GM18909 (cell line): Measurements from ENCODE around the gene CPSF3.

ENCODE experiments used
- ATAC-seq: cut with Tn5 transposase; IDR thresholded peaks from one replicate; pipeline ENCODE4 v1.9.1; 2021; ENCODE audit warnings: mild to moderate bottlenecking; ENCODE audit not compliant: unreplicated experiment, poor library complexity

The CPSF3 gene

GRCh38 chr2:9423100-9423921 lies at the start of gene CPSF3, which contains the start of gene ITGB1BP1:
CPSF3 (plus strand) TSS chr2:9423654; CDS start chr2:9423774, 120 bp downstream.
ITGB1BP1 (minus strand) TSS chr2:9423528; CDS start chr2:9418697, 4,831 bp downstream.
- ATAC-seq, result peak; percentile 82

GRCh38 chr2:9374071-9374730 lies 49.3 kb upstream of the CPSF3 start:
- ATAC-seq, result no peak

DNA sequence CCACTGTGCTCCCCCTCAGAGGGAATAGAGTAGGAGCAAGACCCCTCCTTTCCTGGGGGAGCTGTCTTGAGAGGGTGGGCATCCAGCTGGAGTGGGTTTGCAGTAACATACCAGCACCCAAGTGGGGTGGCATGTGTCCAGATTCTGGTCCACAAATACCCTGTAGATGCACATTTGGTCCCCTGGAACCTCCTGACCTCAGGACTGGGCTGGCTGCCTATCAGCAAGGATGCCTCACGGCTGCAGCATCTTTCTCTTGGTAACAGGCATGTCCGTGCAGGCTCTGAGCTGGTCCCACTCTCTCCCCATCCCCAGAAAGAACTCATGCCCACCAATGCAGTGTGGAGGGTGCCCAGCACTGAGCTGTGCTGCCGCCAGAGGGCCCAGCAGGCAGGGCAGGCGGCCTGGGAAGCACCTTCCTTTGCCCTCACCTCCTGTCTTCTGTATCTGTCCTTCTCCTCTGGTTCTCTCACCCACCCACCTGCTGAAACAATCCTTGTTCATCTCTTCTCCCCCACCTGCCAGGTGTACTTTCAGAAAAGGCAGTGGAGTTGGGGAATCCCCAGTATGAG lies 47.5 kb upstream of the CPSF3 start:
- no peak for ATAC-seq

DNA sequence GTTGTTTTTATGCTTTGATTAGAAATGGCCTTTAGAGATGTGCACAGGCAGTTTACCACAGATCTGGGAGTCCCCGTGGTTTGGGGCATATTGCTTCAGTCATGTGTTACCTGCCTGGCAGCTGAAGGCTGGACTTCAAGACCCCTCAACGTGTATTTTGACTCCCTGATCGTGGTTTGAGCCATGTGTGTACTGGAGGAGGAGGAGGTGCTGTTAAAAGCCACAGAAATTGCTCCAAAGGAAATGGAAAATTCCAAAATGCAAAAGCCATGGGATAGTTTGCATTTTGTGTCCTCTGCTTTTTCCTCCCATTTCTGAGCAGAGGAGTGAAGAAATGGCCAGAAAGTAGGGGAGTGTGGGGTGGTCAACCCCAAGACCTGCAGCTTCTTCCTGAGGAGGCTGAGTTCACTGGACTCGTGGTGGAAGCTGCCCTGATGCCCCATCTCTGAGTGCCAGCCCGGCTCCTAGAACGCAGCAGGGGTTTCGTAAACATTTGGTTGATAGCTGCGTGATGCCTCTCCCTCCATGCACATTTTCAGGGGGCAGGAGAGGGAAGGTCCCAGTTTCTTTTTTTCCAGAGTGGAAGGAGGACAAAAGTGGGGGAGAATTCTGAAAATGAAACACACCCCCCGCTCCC lies 45.9 kb upstream of the CPSF3 start:
- ATAC-seq, result no peak

DNA sequence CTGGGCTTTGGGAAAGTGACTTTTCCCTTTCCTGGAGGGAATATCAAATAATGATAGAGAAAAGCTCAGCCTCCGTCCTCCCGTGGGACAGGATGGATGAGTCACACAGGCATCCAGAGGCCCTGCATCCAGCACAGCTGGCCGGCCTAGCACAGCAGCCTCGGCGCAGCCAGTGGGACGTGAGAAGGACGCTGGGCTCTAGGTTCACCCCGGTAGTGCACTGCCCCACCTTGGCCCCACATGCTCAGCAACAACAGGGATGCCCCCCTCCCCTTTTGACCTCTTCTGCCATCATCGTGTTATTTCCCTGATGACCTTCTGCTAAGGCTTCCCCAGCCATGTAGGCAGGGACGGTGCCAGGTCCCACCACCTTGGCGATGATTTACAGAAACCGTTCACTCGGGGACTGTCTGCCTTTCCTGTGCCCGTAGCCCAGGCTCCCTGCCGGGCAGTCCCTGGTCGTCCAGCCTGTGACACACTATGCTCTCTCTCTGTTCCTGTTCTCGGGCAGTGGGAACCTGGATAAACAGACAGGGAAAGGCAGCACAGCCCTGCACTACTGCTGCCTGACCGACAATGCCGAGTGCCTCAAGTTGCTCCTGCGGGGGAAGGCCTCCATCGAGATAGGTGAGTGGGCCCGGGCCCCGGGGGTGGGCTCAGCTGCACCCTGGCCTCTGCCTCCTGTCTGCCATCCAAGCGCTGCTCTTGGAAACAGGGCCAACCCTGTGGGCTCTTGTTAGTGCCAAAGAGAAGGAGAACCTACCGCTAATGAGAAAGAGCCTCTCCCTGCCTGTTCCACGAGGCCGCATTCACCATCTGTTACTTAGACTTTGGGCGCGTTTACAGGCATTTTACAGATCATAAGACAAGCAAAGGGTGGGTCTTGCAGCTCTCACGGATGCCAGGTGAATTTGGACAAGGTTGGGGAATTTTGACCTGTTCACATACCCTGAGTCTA lies 44.7 kb upstream of the CPSF3 start:
- ATAC-seq, result no peak

DNA sequence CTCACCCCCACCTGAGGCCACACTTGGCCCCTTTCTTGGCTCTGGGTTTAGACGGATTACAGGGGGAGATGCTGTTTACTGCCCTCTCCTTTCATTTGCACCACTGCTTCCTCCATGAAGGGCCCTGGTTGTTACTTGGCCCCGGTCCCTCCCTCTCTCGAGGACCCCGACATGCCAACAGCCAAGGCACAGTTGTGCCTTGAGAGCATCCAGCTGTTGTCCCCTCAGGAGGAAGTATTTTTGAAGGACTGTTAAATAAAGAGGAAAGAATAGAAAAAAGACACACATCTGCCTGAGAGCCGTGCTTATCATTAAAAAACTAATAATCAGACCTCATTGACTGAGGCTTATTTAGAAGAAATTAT lies 44.1 kb upstream of the CPSF3 start:
- no peak for ATAC-seq

DNA sequence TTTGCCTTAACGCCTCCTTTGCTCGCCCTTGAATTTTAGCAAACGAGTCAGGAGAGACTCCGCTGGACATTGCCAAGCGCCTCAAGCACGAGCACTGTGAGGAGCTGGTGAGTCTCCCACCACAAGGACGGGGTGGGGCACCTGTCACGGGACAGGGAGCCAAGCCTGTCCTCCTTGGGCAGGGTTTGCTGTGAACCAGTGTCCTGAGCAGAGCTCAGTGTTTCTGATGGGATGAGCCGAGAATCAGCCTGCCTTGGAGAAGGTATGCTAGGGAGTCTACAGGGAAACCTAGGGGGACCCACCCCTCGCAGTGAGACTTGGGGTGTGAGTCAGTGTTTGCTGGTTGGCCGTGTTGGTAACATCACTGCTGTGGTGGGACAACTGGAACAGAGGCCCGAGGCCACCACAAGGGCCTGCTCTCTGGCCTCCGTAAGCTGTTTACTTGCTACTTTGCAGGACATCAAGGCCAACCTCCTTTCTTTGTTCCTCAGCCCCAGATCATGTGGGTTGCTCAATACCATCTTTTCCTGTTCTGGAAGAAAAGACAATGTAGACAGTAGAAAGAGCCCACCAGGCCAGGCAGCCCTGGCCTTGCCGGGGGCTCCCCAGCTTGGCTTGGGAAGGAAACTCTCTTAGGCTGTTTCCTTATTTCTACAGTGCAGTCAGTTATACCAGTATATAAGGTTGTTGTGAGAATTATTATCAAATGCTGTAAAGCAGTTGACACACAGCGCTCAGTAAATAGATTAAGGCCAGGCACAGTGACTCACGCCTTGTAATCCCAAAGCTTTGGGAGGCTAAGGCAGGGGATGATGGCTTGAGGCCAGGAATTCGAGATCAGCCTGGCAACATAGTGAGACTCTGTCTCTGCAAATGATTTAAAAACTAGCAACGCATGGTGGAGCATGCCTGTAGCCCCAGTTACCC lies 42.5 kb upstream of the CPSF3 start:
- no peak for ATAC-seq

GRCh38 chr2:9382604-9383235 lies 40.7 kb upstream of the CPSF3 start:
- ATAC-seq, result no peak

DNA sequence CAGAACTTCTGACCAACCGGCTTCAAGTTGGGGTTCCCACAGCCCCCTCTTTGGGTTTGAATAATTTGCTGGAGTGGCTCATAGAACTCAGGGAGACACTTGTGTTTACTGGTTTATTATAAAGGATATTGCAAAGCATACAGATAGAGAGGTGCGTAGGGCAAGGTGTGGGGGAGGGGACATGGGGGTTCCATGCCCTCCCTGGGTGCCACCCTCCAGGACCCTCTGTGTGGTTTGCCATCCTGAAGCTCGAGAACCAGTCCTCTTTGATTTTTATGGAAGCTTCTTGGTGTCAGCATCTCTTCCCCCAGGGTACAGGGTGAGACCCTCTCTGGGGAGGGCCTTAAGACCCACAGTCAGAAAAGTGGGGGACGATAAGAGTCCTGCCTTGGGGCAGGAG lies 38.9 kb upstream of the CPSF3 start:
- ATAC-seq, result no peak

DNA sequence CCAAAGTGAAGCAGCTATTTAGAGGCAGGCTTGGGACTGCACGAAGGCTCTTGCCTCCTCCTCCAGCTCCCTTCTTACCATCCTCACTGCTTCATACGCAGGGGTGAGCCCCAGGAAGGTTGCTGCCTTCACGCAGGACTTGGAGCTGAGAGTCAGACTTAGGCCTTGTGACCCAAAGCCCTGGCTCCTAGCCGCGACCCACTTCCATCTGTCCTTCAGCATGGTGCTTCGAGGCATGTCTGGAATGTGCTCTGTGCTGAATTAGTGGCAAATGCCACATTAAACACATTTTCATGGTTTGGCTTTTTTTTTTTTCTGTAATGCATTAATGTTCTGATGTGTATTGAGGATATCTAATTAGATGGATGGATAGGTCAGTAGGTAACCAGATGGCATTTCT lies 37.6 kb upstream of the CPSF3 start:
- no peak for ATAC-seq

GRCh38 chr2:9388199-9388681 lies 35.2 kb upstream of the CPSF3 start:
- ATAC-seq, result no peak

- no peak for ATAC-seq
Measured at GRCh38 chr2:9388950-9389911, 34.2 kb upstream of the CPSF3 start.

- no peak for ATAC-seq
Measured at GRCh38 chr2:9390151-9390850, 33.2 kb upstream of the CPSF3 start.

DNA sequence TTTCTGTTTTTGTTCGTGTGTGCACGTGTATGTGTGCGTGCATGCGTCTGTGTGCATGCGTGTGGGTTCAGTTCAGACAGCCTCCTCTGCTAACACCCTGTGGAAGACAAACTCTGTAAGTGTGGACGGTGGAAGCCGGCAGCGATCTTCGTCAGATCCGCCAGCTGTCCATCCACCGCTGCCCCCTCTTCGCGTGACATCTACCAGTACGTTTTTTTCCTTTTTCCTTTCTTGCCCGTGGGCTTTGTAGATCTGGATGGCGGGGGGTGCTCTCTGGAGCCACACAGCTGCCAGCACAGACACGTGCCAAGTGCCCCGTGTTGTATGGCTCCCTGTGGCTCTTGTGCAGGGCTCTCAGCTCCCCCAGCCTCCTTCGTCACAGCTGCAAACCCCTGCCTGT lies 32.5 kb upstream of the CPSF3 start:
- no peak for ATAC-seq

DNA sequence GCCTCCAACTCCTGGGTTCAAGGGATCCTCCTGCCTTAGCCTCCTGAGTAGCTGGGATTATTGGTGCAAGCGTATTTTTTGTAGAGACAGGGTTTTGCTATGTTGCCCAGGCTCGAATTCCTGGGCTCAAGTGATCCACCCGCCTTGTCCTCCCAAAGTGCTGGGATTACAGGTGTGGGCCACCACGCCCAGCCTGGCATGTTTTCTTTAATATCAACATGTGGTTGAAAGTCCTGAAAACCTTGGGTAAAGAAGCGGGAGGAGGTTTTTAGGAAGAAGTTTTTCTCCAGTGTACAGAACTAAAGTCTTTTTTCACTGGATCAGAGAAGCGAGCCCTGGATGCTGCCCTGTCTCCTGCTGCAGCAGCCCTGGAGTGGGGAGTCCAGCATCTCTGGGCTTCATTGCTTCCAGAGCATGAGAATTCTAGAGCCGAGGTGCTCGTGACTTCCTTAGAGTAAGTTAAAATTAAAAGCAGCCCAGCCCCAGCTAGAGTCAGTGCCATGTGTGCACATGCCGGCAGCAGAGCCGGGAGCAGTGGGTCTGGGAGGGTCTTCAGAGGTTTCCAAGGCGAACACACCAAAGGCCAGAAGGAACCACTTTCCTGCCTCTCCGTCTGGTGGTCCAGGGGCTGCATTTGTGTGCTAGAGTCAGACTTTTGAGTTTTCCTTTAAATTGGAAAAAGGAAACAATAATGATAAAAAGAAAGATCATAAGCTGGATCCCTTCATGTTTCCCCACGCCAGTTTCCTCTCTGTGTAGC lies 31.3 kb upstream of the CPSF3 start:
- no peak for ATAC-seq
